K562 (cell line): Measurements from ENCODE around the gene NUDT5. TPM values are rescaled to one million over a fixed set of nuclear protein-coding genes. Genes with fewer than 3 reads are reported as not detected.

Experiments used
- ATAC-seq: fragments of 200-7000 bp; cut with Tn5 transposase; 3 replicates; pipeline ENCODE4 v1.9.1; 2020; ENCODE audit warnings: moderate library complexity
- BruUV-seq: library from RNA; stranded (reverse); fragments of 400-500 nt; replicated peaks from 2 replicates; lab custom pipeline; 2021; lab: Mats Ljungman, UMichigan
- CTCF ChIA-PET: fragments of 300-600 bp; formaldehyde crosslinking; extraction: SDS; loops from one replicate; lab custom pipeline; 2021; ENCODE audit warnings: low intra/inter-chr PET ratio; lab: Yijun Ruan, JAX
- POLR2A ChIA-PET: fragments of 300-600, 350-650 bp; sonication (Branson Sonifier 250); formaldehyde crosslinking; extraction: SDS; loops from one replicate; lab custom pipeline; 2021; ENCODE audit warnings: antibody characterized with exemption, inconsistent platforms; lab: Yijun Ruan, JAX
- DNase-seq, 4 experiments: peaks; one replicate each; pipeline versions ENCODE4 v3.0.0 to v3.0.0-alpha.2; 2011 to 2018; ENCODE audit warnings: low spot score in 3 of 4, mixed read lengths in 3 of 4; ENCODE audit errors: extremely low read depth in 1 of 4
- FAIRE-seq: peaks from 2 replicates; lab custom pipeline; 2011; peaks lifted over from hg19 to GRCh38; lab: Jason Lieb, UNC
- H2AFZ ChIP-seq: 2 replicates; pipeline ENCODE4 v1.6.0; 2011; ENCODE audit warnings: low read depth, low read length, control low read depth, inconsistent platforms
- H3K27ac ChIP-seq: fragments of 200-600 bp; 3 replicates; pipeline ENCODE4 v1.8.0; 2011; ENCODE audit warnings: low read depth, mild to moderate bottlenecking, control low read depth, inconsistent platforms, low read length, moderate library complexity, mixed read lengths; ENCODE audit errors: extremely low read depth
- H3K27me3 ChIP-seq, 2 experiments: fragments of 300-600 bp in 1 of 2; 2 replicates in 1 of 2; 3 replicates in 1 of 2; pipeline versions ENCODE4 v1.6.0 to v1.8.0; 2011; ENCODE audit warnings: inconsistent platforms in 2 of 2, low read length in 2 of 2, mild to moderate bottlenecking in 1 of 2, mixed read lengths in 1 of 2, moderate library complexity in 1 of 2; ENCODE audit not compliant: control insufficient read depth in 2 of 2, insufficient read depth in 2 of 2
- H3K36me3 ChIP-seq: fragments of 300-600 bp; 3 replicates; pipeline ENCODE4 v1.8.0; 2011; ENCODE audit warnings: mild to moderate bottlenecking, low read length, inconsistent platforms; ENCODE audit not compliant: control insufficient read depth, insufficient read depth
- H3K4me1 ChIP-seq, 2 experiments: fragments of 200-600 bp in 1 of 2; replicated peaks in 1 of 2; 2 replicates in 1 of 2; 3 replicates in 1 of 2; pipeline versions ENCODE4 v1.5.1 to v1.8.0; 2011; ENCODE audit warnings: inconsistent platforms in 2 of 2, low read length in 2 of 2, mild to moderate bottlenecking in 1 of 2, mixed read lengths in 1 of 2, moderate library complexity in 1 of 2; ENCODE audit not compliant: control insufficient read depth in 2 of 2, insufficient read depth in 2 of 2
- H3K4me2 ChIP-seq: 2 replicates; pipeline ENCODE4 v1.6.1; 2011; ENCODE audit warnings: low read length, control low read depth, inconsistent platforms, mixed read lengths; ENCODE audit not compliant: insufficient read depth
- H3K4me3 ChIP-seq: fragments of 200-600 bp; sonication (generic), shearing (Covaris generic); 2 replicates; pipeline ENCODE4 v1.5.1; 2016; ENCODE audit warnings: control low read depth, inconsistent platforms
- H3K79me2 ChIP-seq: fragments of 200-600 bp; 3 replicates; pipeline ENCODE4 v1.8.0; 2011; ENCODE audit warnings: low read length, inconsistent platforms; ENCODE audit not compliant: control insufficient read depth, insufficient read depth
- H3K9ac ChIP-seq, 2 experiments: 2 replicates each; pipeline versions ENCODE4 v1.6.0 to v1.6.1; 2011; ENCODE audit warnings: low read depth in 2 of 2, low read length in 2 of 2, control low read depth in 1 of 2, inconsistent platforms in 1 of 2, mild to moderate bottlenecking in 1 of 2, mixed read lengths in 1 of 2; ENCODE audit not compliant: insufficient read depth in 1 of 2
- H3K9me1 ChIP-seq: one replicate; pipeline ENCODE4 v1.6.0; 2011; ENCODE audit warnings: inconsistent platforms, mild to moderate bottlenecking, low read length, moderate library complexity; ENCODE audit not compliant: control insufficient read depth, insufficient read depth
- H3K9me3 ChIP-seq: replicated peaks from 2 replicates; pipeline ENCODE4 v1.5.1; 2011; ENCODE audit warnings: low read depth, low read length, inconsistent platforms; ENCODE audit not compliant: control insufficient read depth, insufficient read depth
- H4K20me1 ChIP-seq: replicated peaks from 2 replicates; pipeline ENCODE4 v1.6.1; 2011; ENCODE audit warnings: low read length, inconsistent platforms, mixed read lengths; ENCODE audit not compliant: control insufficient read depth, insufficient read depth
- ARHGAP35 ChIP-seq: fragments of 450-650 bp; IDR thresholded peaks from 2 replicates; pipeline ENCODE4 v1.6.1; 2018; ENCODE audit not compliant: partially characterized antibody
- CAMTA2 ChIP-seq: fragments of 250-450 bp; sonication (Bioruptor Pico); conservative IDR thresholded peaks from 2 replicates; pipeline ENCODE4 v1.5.1; 2022
- CBFA2T3 ChIP-seq: fragments of 450-650 bp; IDR thresholded peaks from 2 replicates; pipeline ENCODE4 v1.6.1; 2017
- EGR1 ChIP-seq: fragments of 450-650 bp; conservative IDR thresholded peaks from 2 replicates; pipeline ENCODE4 v1.6.1; 2017; ENCODE audit warnings: mild to moderate bottlenecking
- ELF4 ChIP-seq: fragments of 450-650 bp; formaldehyde crosslinking; IDR thresholded peaks from 2 replicates; pipeline ENCODE4 v1.4.0; 2022; ENCODE audit warnings: missing genetic modification characterization
- JUND ChIP-seq, 2 experiments: IDR thresholded peaks; 2 replicates in 1 of 2; 3 replicates in 1 of 2; pipeline ENCODE4 v1.6.1; 2011; ENCODE audit warnings: borderline replicate concordance in 2 of 2, low read depth in 2 of 2, low read length in 2 of 2, improper control_type of control experiment in 1 of 2, missing biosample characterization in 1 of 2, missing genetic modification characterization in 1 of 2, missing genetic modification reagents in 1 of 2
- KDM1A ChIP-seq, 2 experiments: fragments of 450-650 bp; IDR thresholded peaks; 2 replicates each; pipeline ENCODE4 v1.6.1; 2016; ENCODE audit warnings: mild to moderate bottlenecking in 2 of 2
- SNIP1 ChIP-seq: fragments of 450-650 bp; IDR thresholded peaks from 2 replicates; pipeline ENCODE4 v1.7.1; 2017; ENCODE audit warnings: low read depth, mild to moderate bottlenecking
- ZBTB17 ChIP-seq: fragments of 450-650 bp; formaldehyde crosslinking; IDR thresholded peaks from 2 replicates; pipeline ENCODE4 v1.4.0; 2020; ENCODE audit warnings: mild to moderate bottlenecking
- ZNF24 ChIP-seq: fragments of 450-650 bp; IDR thresholded peaks from 2 replicates; pipeline ENCODE4 v1.6.1; 2016
- WGBS: fragments of 100-300 bp; shearing (Covaris generic); methylation state at CpG from one replicate; pipeline ENCODE4 v1.1.6; 2016; ENCODE audit warnings: low coverage, mixed read lengths; ENCODE audit not compliant: insufficient coverage; ENCODE audit errors: missing lambda C conversion rate; 5-methylcytosine and 5-hydroxymethylcytosine counted together
- in situ Hi-C: fragments of 300-500 bp; cut with MboI; formaldehyde crosslinking; loops from 4 replicates; pipeline ENCODE4 v1.15.0; 2018; ENCODE audit warnings: inconsistent platforms, mixed read lengths
- intact Hi-C: fragments of 100-400 bp; cut with micrococcal nuclease; formaldehyde crosslinking; loops from 2 replicates; pipeline ENCODE4 v1.14.2; 2022
- polyA plus RNA-seq, 8 experiments: library from polyadenylated mRNA; depleted of rRNA in 4 of 8; stranded (reverse) in 5 of 8; unstranded in 3 of 8; fragments of >200 nt; fragmentation: Nextera tagmentation in 2 of 8; fragmentation: Illumina TruSeq in 1 of 8; extraction: Ambion mirVana in 2 of 8; extraction: Trizol in 1 of 8; gene quantifications; 2 replicates each; pipeline versions ENCODE4 v1.2.1 to v1.2.3, GENCODE V29; 2011 to 2014; ENCODE audit warnings: inconsistent platforms in 1 of 8, missing spikeins in 1 of 8
- total RNA-seq, 7 experiments: library from RNA; depleted of rRNA in 6 of 7; stranded (reverse); fragments of >200 nt in 6 of 7; fragmentation: Illumina TruSeq in 2 of 7; extraction: Trizol in 2 of 7; gene quantifications; 2 replicates each; pipeline versions ENCODE4 v1.2.1 to v1.2.3, GENCODE V29; 2011 to 2021; ENCODE audit warnings: low replicate concordance in 1 of 7
- TF ChIP-seq, protein P1 (sequence below): fragments of 250-450 bp; sonication (Bioruptor Pico); IDR thresholded peaks from 2 replicates; pipeline ENCODE4 v1.9.0; 2021; ENCODE audit warnings: mild to moderate bottlenecking
- TF ChIP-seq, protein P2 (sequence below): fragments of 450-650 bp; formaldehyde crosslinking; conservative IDR thresholded peaks from 2 replicates; pipeline ENCODE4 v1.4.0; 2022; ENCODE audit warnings: mild to moderate bottlenecking, missing genetic modification characterization
- TF ChIP-seq, protein P3 (sequence below), 2 experiments: fragments of 450-650 bp; formaldehyde crosslinking in 1 of 2; IDR thresholded peaks; 2 replicates each; pipeline versions ENCODE4 v1.4.0 to v1.6.1; 2014 to 2020; ENCODE audit warnings: mild to moderate bottlenecking in 2 of 2, borderline replicate concordance in 1 of 2, low read depth in 1 of 2

Gene NUDT5
- total and polyA plus RNA-seq, 9 of the 15 experiments (the other 6 are each of a cell fraction or from before 2014, with no cell fraction given) = 87.7 to 422 (median 186) TPM

DNA sequence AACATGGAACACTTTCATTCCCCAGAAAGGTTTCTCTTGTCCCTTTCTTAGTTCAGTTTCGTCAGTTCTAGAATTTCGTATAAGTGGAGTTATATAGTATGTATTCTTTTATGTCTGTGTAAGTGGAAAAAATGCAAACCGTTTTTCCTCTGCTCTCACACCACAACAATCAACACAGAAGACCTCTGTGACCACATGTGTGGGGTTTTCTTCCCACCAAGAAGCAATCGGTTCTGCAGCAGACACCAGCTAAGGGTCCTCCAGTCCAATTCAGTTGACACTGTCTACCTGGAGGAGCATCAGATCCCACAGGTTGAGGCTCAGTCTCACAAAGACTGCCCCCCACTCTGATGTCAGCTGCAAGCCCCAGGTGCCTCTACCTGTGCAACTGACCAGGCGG lies 6.5 kb upstream of the NUDT5 start (continued):
- TF ChIP-seq ARHGAP35 (no peak), ZNF24 (no peak), SNIP1 (no peak), ELF4 (CRISPR knock-in tag) (no peak), CAMTA2 (no peak), JUND (IDR thresholded peaks at IDR 0.05; ENCODE audit: borderline replicate concordance, low read depth, low read length) (no peak), JUND (tag; IDR thresholded peaks at IDR 0.05; ENCODE audit: borderline replicate concordance, low read depth, low read length) (no peak)
- TF ChIP-seq, protein P1, sequence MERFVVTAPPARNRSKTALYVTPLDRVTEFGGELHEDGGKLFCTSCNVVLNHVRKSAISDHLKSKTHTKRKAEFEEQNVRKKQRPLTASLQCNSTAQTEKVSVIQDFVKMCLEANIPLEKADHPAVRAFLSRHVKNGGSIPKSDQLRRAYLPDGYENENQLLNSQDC (CRISPR knock-in tag) = no peak

DNA sequence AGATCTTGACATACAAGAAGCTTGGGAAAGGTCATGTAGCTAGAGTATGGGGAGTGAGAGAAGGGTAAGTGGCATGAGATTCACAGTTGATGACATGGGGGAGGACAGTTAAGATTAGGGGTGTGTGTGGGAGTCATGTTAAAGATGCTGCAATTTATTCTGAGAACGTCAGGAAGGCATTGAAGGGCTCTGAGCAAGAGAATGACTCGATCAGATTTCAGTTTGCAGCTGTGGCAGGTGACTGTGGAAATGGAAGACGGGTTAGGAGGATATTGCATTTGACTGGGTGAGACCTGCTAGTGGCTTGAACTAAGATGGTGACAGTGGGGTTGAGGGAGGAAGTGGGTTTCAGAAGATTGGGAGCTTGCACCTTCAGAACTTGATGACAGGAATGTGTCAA lies 5.9 kb upstream of the NUDT5 start:
- Histone ChIP-seq H3K4me3 (no peak overlapping the region), H3K9me1 (no peaks in the 10 kb centered on the region), H4K20me1 (no peaks in the 10 kb centered on the region), H3K4me2 (no peak overlapping the region), H2AFZ (no peak overlapping the region), H3K79me2 (peaks cover 71% of the 10 kb centered on the region), H3K36me3 (peaks cover 72% of the 10 kb centered on the region), H3K27ac (no peak overlapping the region), H3K4me1 (peaks cover 0 to 2% of the 10 kb centered on the region in 2 experiments; a peak in 1 of 5 replicates), H3K27me3 (no peaks in the 10 kb centered on the region), H3K9me3 (no peaks in the 10 kb centered on the region), H3K9ac (no peak overlapping the region)
- CTCF ChIA-PET = no interaction called here
- WGBS = 53% methylated on average over 3 of the region's 3 CpGs
- ATAC-seq = no peak
- POLR2A ChIA-PET = no interaction called here
- no peak for DNase-seq
- no TSS peak for BruUV-seq
- TF ChIP-seq, protein P2, sequence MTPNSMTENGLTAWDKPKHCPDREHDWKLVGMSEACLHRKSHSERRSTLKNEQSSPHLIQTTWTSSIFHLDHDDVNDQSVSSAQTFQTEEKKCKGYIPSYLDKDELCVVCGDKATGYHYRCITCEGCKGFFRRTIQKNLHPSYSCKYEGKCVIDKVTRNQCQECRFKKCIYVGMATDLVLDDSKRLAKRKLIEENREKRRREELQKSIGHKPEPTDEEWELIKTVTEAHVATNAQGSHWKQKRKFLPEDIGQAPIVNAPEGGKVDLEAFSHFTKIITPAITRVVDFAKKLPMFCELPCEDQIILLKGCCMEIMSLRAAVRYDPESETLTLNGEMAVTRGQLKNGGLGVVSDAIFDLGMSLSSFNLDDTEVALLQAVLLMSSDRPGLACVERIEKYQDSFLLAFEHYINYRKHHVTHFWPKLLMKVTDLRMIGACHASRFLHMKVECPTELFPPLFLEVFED (CRISPR knock-in tag) = 0 out of 2 replicates have a peak, but pooled peaks have one; percentile 60
- peak; percentile 38; the same call in 1 of the 2 replicates for TF ChIP-seq EGR1
- no peak for TF ChIP-seq ZBTB17 (CRISPR knock-in tag)
- TF ChIP-seq KDM1A (IDR thresholded peaks at IDR 0.05) = peak in 1 of 2 experiments; percentile 21; a peak in 2 of 4 replicates
- TF ChIP-seq CBFA2T3 = 0 out of 2 replicates have a peak, but pooled peaks have one; percentile 24
- TF ChIP-seq, protein P3, sequence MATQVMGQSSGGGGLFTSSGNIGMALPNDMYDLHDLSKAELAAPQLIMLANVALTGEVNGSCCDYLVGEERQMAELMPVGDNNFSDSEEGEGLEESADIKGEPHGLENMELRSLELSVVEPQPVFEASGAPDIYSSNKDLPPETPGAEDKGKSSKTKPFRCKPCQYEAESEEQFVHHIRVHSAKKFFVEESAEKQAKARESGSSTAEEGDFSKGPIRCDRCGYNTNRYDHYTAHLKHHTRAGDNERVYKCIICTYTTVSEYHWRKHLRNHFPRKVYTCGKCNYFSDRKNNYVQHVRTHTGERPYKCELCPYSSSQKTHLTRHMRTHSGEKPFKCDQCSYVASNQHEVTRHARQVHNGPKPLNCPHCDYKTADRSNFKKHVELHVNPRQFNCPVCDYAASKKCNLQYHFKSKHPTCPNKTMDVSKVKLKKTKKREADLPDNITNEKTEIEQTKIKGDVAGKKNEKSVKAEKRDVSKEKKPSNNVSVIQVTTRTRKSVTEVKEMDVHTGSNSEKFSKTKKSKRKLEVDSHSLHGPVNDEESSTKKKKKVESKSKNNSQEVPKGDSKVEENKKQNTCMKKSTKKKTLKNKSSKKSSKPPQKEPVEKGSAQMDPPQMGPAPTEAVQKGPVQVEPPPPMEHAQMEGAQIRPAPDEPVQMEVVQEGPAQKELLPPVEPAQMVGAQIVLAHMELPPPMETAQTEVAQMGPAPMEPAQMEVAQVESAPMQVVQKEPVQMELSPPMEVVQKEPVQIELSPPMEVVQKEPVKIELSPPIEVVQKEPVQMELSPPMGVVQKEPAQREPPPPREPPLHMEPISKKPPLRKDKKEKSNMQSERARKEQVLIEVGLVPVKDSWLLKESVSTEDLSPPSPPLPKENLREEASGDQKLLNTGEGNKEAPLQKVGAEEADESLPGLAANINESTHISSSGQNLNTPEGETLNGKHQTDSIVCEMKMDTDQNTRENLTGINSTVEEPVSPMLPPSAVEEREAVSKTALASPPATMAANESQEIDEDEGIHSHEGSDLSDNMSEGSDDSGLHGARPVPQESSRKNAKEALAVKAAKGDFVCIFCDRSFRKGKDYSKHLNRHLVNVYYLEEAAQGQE (IDR thresholded peaks at IDR 0.05; ENCODE audit: borderline replicate concordance) = no peak
- TF ChIP-seq, protein P3 (CRISPR knock-in tag; IDR thresholded peaks at IDR 0.05; ENCODE audit: low read depth) = no peak
- in situ Hi-C loops = no loop called here
- intact Hi-C loops = no loop called here
- no peak for FAIRE-seq
